ENCODE results near the gene SMTN. TPM values are rescaled to one million over a fixed set of nuclear protein-coding genes. Genes with fewer than 3 reads are reported as not detected.

SMTN gene
- total RNA-seq, 5 donors from 2014 or later (not counting 1 experiment from before 2014, with no cell fraction given) = 2.6 to 10.1 (median 3.8) TPM

DNA sequence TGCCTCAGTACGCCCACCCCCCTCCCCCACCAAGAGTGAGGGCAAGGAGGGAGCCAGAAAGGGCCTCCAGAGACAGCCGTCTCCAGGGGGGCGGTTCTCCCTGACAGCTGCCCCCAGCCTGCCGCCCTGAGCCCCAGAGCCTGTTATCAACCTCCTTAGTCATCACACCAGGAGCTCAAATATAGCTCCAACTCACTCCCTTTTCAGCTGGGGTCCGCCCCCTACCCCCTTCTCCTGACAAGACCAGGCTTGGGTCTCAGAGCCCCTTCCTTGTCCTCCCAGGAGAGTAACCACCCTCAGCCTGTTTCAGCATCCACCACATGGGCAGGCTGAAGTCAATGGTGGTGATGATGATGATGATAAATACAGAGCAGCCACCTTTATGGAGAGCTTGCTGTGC is 39.1 kb downstream of the SMTN start:
- H3K27ac Mint-ChIP-seq = no peak overlapping the region
- ATAC-seq (replicated peaks in 1 of 4) = no peak
- WGBS (ENCODE audit: insufficient coverage) = 86% methylated on average over 5 of the region's 5 CpGs

DNA sequence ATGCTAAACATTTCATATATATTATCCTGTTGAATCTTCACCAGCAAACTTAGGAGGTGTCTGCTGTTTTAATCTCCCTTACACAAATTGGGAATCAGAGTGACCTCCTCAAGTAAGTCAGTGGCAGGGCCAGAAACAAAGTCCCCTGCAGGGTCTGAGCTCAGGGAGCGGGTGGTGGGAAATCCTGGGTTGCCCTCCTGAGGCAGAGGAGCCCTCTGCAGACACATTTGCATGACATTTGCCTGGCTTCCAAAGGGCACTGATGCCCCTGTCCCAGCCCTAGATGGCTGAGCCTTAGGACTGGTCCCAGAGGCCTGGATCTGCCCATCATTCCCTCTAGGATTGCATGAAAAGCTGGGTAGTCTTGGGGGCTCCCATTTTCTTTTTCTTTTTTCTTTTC is 39.5 kb downstream of the SMTN start:
- no peaks in the 10 kb centered on the region for H3K4me1 Mint-ChIP-seq
- H3K9me3 Mint-ChIP-seq = no peaks in the 10 kb centered on the region
- DNase-seq (no peak), ATAC-seq (replicated peaks in 1 of 4) (no peak)
- Histone ChIP-seq H3K4me3 (ENCODE audit: control insufficient read depth in 1 of 2, extremely low read depth in 1 of 2, low read length in 1 of 2) (no peak overlapping the region), H3K4me1 (ENCODE audit: control insufficient read depth in 1 of 2, extremely low read depth in 1 of 2, insufficient read depth in 2 of 2, low read length in 2 of 2) (no peaks in the 10 kb centered on the region), H3K27me3 (replicated peaks in 1 of 2; ENCODE audit: control insufficient read depth in 2 of 2, extremely low read depth in 1 of 2, insufficient read depth in 2 of 2, low read length in 1 of 2) (peaks cover 0 to 2% of the 10 kb centered on the region in 2 experiments), H3K27ac (ENCODE audit: low read length) (no peak overlapping the region), H3K36me3 (ENCODE audit: control insufficient read depth in 2 of 2, extremely low read depth in 1 of 2, insufficient read depth in 1 of 2, low read length in 1 of 2) (no peaks in the 10 kb centered on the region), H3K9me3 (no peaks in the 10 kb centered on the region)
- H3K36me3 Mint-ChIP-seq = no peaks in the 10 kb centered on the region
- POLR2A ChIA-PET = no interaction called here
- no peak overlapping the region for H3K4me3 Mint-ChIP-seq
- no peaks in the 10 kb centered on the region for H3K27me3 Mint-ChIP-seq
- CTCF ChIA-PET = interaction anchor here (0.5 kb wide), 2 partner anchors 12 to 387 kb away, joined by 3 read pairs; no protein-coding TSS in a partner anchor
- H3K27ac Mint-ChIP-seq = no peak overlapping the region
- 100% methylated on average over 1 of the region's 1 CpG for WGBS (ENCODE audit: insufficient coverage)

More for the DNA sequence above, 39.1 kb downstream of the SMTN start:
- no peaks in the 10 kb centered on the region for H3K4me1 Mint-ChIP-seq
- no peaks in the 10 kb centered on the region for H3K9me3 Mint-ChIP-seq
- Histone ChIP-seq H3K27ac (ENCODE audit: low read length) (no peak overlapping the region), H3K4me1 (ENCODE audit: control insufficient read depth in 1 of 2, extremely low read depth in 1 of 2, insufficient read depth in 2 of 2, low read length in 2 of 2) (no peaks in the 10 kb centered on the region), H3K27me3 (replicated peaks in 1 of 2; ENCODE audit: control insufficient read depth in 2 of 2, extremely low read depth in 1 of 2, insufficient read depth in 2 of 2, low read length in 1 of 2) (peaks cover 0 to 2% of the 10 kb centered on the region in 2 experiments), H3K36me3 (ENCODE audit: control insufficient read depth in 2 of 2, extremely low read depth in 1 of 2, insufficient read depth in 1 of 2, low read length in 1 of 2) (no peaks in the 10 kb centered on the region), H3K4me3 (ENCODE audit: control insufficient read depth in 1 of 2, extremely low read depth in 1 of 2, low read length in 1 of 2) (no peak overlapping the region), H3K9me3 (no peaks in the 10 kb centered on the region)
- H3K36me3 Mint-ChIP-seq = no peaks in the 10 kb centered on the region
- no peak for DNase-seq
- CTCF ChIA-PET = interaction anchor here (0.5 kb wide), 2 partner anchors 12 to 387 kb away, joined by 3 read pairs; no protein-coding TSS in a partner anchor
- no peaks in the 10 kb centered on the region for H3K27me3 Mint-ChIP-seq
- no peak overlapping the region for H3K4me3 Mint-ChIP-seq
- POLR2A ChIA-PET = no interaction called here

DNA sequence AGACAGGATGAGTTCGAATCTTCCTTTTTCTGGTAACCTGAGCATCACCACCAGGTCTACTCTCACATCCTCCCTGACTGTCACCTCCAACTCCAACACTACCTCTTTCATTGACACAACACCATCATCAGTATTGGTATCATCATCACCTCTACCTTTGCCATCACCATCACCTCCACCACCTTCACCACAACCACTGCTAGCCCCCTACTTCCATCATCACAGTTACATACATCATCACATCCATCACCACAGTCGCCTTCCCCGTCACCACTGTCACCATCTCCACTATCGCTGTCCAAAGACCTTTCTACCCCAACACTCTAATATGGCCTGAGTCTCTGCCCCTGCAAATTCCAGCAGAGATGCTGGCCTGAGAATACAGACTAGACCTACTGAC is 40.3 kb downstream of the SMTN start:
- ChIA-PET POLR2A (no interaction called here), CTCF (no interaction called here)
- H3K27me3 ChIP-seq (replicated peaks in 1 of 2; ENCODE audit: control insufficient read depth in 2 of 2, extremely low read depth in 1 of 2, insufficient read depth in 2 of 2, low read length in 1 of 2) = peaks cover 0 to 2% of the 10 kb centered on the region in 2 experiments
- Mint-ChIP-seq H3K27ac (no peak overlapping the region), H3K27me3 (no peaks in the 10 kb centered on the region), H3K36me3 (no peaks in the 10 kb centered on the region), H3K9me3 (no peaks in the 10 kb centered on the region), H3K4me1 (no peaks in the 10 kb centered on the region), H3K4me3 (no peak overlapping the region)
- ATAC-seq (replicated peaks in 1 of 4) (no peak), DNase-seq (no peak)
- H3K4me3 ChIP-seq (ENCODE audit: control insufficient read depth in 1 of 2, extremely low read depth in 1 of 2, low read length in 1 of 2) = no peak overlapping the region
- H3K27ac ChIP-seq (ENCODE audit: low read length) = no peak overlapping the region
- H3K36me3 ChIP-seq (ENCODE audit: control insufficient read depth in 2 of 2, extremely low read depth in 1 of 2, insufficient read depth in 1 of 2, low read length in 1 of 2) = no peaks in the 10 kb centered on the region
- H3K9me3 ChIP-seq = no peaks in the 10 kb centered on the region
- WGBS (ENCODE audit: insufficient coverage) = no CpG with 5 or more reads among the region's 4 CpGs
- no peaks in the 10 kb centered on the region for H3K4me1 ChIP-seq (ENCODE audit: control insufficient read depth in 1 of 2, extremely low read depth in 1 of 2, insufficient read depth in 2 of 2, low read length in 2 of 2)

DNA sequence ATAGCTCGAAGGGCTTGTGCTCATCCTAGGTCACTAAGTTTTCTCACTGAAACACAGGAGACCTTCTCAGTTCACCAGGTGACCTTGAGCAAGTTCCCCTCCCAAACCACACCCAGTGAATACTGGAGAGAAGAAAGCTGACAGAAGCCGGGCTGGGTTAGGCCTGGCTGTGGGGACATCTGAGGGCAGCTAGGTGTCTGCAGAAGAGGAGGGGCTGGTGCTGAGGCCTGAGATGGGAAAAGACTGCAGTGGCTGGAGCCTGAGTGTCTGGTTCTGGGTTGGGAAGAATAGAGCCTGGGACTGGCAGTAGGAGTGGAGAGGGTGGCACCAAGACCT is 41.0 kb downstream of the SMTN start:
- no peaks in the 10 kb centered on the region for H3K4me1 ChIP-seq (ENCODE audit: control insufficient read depth in 1 of 2, extremely low read depth in 1 of 2, insufficient read depth in 2 of 2, low read length in 2 of 2)
- H3K4me3 Mint-ChIP-seq = no peak overlapping the region
- ChIA-PET CTCF (no interaction called here), POLR2A (no interaction called here)
- H3K36me3 ChIP-seq (ENCODE audit: control insufficient read depth in 2 of 2, extremely low read depth in 1 of 2, insufficient read depth in 1 of 2, low read length in 1 of 2) = no peaks in the 10 kb centered on the region
- H3K4me1 Mint-ChIP-seq = no peaks in the 10 kb centered on the region
- no peak overlapping the region for H3K27ac ChIP-seq (ENCODE audit: low read length)
- H3K27me3 ChIP-seq (replicated peaks in 1 of 2; ENCODE audit: control insufficient read depth in 2 of 2, extremely low read depth in 1 of 2, insufficient read depth in 2 of 2, low read length in 1 of 2) = peaks cover 0 to 2% of the 10 kb centered on the region in 2 experiments
- H3K27me3 Mint-ChIP-seq = no peaks in the 10 kb centered on the region
- H3K9me3 ChIP-seq = no peaks in the 10 kb centered on the region
- no peaks in the 10 kb centered on the region for H3K9me3 Mint-ChIP-seq
- H3K27ac Mint-ChIP-seq = peak overlapping the region in 1 of 2 donors; percentile 73
- no peak for ATAC-seq (replicated peaks in 1 of 4)
- H3K36me3 Mint-ChIP-seq = no peaks in the 10 kb centered on the region
- H3K4me3 ChIP-seq (ENCODE audit: control insufficient read depth in 1 of 2, extremely low read depth in 1 of 2, low read length in 1 of 2) = no peak overlapping the region
- 100% methylated on average over 1 of the region's 2 CpGs for WGBS (ENCODE audit: insufficient coverage)
- no peak for DNase-seq

DNA sequence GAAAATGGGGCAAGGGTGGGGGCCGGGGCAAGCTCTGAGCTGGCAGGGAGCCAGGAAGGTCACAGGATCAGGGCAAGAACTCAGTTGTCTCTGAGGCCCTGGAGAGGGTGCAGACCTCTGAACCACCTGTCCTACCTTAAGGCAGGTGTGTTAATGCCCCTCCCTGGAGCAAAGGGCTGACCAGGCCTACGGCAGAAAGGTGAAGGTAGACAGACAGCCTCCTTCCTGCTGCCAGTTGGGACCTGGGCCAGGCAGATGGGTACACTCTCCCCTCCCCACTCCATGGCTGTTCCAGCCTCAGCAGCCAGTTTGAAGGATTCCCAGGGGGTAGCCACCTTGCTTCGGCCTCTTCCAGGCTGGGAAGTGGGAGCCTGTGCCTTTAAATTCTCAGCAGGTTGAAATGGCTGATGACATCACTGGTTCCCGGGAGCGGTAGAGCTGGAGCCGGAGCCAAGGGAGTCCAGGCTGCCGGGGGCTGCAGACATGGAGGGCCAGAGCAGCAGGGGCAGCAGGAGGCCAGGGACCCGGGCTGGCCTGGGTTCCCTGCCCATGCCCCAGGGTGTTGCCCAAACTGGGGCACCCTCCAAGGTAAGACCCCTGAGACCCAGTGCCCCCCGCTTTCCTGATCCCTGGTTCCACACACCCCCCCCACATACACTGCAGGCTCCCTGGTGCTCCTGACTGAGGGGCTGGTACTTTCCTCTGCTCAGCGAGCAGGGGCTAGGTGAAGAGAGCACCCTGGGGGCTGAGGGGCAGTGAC is 41.6 kb downstream of the SMTN start, which contains the start of gene INPP5J:
Gene INPP5J (plus strand): TSS at position 435 of the 760 bp plus-strand sequence. CDS start 49 bp downstream, at position 484.
- Mint-ChIP-seq H3K4me1 (no peaks in the 10 kb centered on the region), H3K27ac (peak within 1 kb of the TSS in 1 of 2 donors; percentile 73), H3K27me3 (no peaks in the 10 kb centered on the region), H3K36me3 (no peaks in the 10 kb centered on the region), H3K4me3 (no peak within 1 kb of the TSS), H3K9me3 (no peaks in the 10 kb centered on the region)
- 79% methylated on average over 7 of the region's 10 CpGs for WGBS (ENCODE audit: insufficient coverage)
- POLR2A ChIA-PET = no interaction called here
- Histone ChIP-seq H3K9me3 (no peaks in the 10 kb centered on the region), H3K4me1 (ENCODE audit: control insufficient read depth in 1 of 2, extremely low read depth in 1 of 2, insufficient read depth in 2 of 2, low read length in 2 of 2) (no peaks in the 10 kb centered on the region), H3K4me3 (ENCODE audit: control insufficient read depth in 1 of 2, extremely low read depth in 1 of 2, low read length in 1 of 2) (no peak within 1 kb of the TSS), H3K36me3 (ENCODE audit: control insufficient read depth in 2 of 2, extremely low read depth in 1 of 2, insufficient read depth in 1 of 2, low read length in 1 of 2) (no peaks in the 10 kb centered on the region), H3K27me3 (replicated peaks in 1 of 2; ENCODE audit: control insufficient read depth in 2 of 2, extremely low read depth in 1 of 2, insufficient read depth in 2 of 2, low read length in 1 of 2) (peaks cover 0 to 5% of the 10 kb centered on the region in 2 experiments), H3K27ac (ENCODE audit: low read length) (no peak within 1 kb of the TSS)
- CTCF ChIA-PET = no interaction called here
- ATAC-seq (replicated peaks in 1 of 4) (no peak), DNase-seq (no peak)

DNA sequence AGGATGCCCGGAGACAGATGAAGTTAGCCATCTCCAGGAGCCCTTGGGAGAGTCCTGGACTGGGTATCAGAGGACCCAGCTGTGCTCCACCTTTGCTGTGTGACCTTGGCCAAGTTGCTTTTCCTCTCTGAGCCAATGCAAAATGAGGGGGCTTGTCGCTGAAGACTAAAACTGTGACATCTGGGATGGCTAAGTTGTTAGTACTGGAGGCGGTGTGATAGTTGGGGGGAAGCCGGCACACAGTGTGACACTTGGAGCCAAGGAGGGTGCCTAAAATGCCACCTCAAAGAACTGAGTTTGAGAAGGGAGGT is 42.1 kb downstream of the SMTN start:
- WGBS (ENCODE audit: insufficient coverage) = 84% methylated on average over 4 of the region's 4 CpGs

More for the DNA sequence above, 42.1 kb downstream of the SMTN start:
- Mint-ChIP-seq H3K4me3 (no peak overlapping the region), H3K27me3 (no peaks in the 10 kb centered on the region), H3K36me3 (no peaks in the 10 kb centered on the region), H3K4me1 (no peaks in the 10 kb centered on the region), H3K27ac (no peak overlapping the region), H3K9me3 (no peaks in the 10 kb centered on the region)
- DNase-seq (no peak), ATAC-seq (replicated peaks in 1 of 4) (no peak)
- Histone ChIP-seq H3K36me3 (ENCODE audit: control insufficient read depth in 2 of 2, extremely low read depth in 1 of 2, insufficient read depth in 1 of 2, low read length in 1 of 2) (no peaks in the 10 kb centered on the region), H3K9me3 (no peaks in the 10 kb centered on the region), H3K4me3 (ENCODE audit: control insufficient read depth in 1 of 2, extremely low read depth in 1 of 2, low read length in 1 of 2) (no peak overlapping the region), H3K4me1 (ENCODE audit: control insufficient read depth in 1 of 2, extremely low read depth in 1 of 2, insufficient read depth in 2 of 2, low read length in 2 of 2) (no peaks in the 10 kb centered on the region), H3K27ac (ENCODE audit: low read length) (no peak overlapping the region), H3K27me3 (replicated peaks in 1 of 2; ENCODE audit: control insufficient read depth in 2 of 2, extremely low read depth in 1 of 2, insufficient read depth in 2 of 2, low read length in 1 of 2) (peaks cover 0 to 10% of the 10 kb centered on the region in 2 experiments)
- CTCF ChIA-PET = no interaction called here
- POLR2A ChIA-PET = no interaction called here

All from T-cell (primary cell).